B cell (primary cell): ENCODE results near the gene SIRPA. TPM values are rescaled to one million over a fixed set of nuclear protein-coding genes. Genes with fewer than 3 reads are reported as not detected.

Experiments
- ATAC-seq: fragments of 200-7000 bp; cut with Tn5 transposase; one replicate; pipeline ENCODE4 v1.10.0; 2021; ENCODE audit warnings: low read depth, mild to moderate bottlenecking, moderate number of reproducible peaks, moderate library complexity
- CTCF ChIA-PET: fragments of 350-600 bp; sonication (Branson Sonifier 250); formaldehyde crosslinking; loops from one replicate; lab custom pipeline; 2021; ENCODE audit warnings: antibody characterized with exemption, inconsistent platforms; lab: Charles Lee
- POLR2A ChIA-PET: fragments of 350-600 bp; sonication (Branson Sonifier 250); formaldehyde crosslinking; loops from one replicate; lab custom pipeline; 2021; ENCODE audit warnings: antibody characterized with exemption; lab: Charles Lee
- DNase-seq: peaks from one replicate; pipeline ENCODE4 v3.0.0; 2013
- H2AFZ ChIP-seq: 2 replicates; pipeline ENCODE4 v1.6.1; 2012; ENCODE audit warnings: mild to moderate bottlenecking, low read depth, low read length; ENCODE audit not compliant: insufficient read depth, poor library complexity, severe bottlenecking
- H3K27ac ChIP-seq, 2 donors: 1 replicate in 1 of 2; 2 replicates in 1 of 2; pipeline ENCODE4 v1.5.1; 2012 to 2013; ENCODE audit warnings: low read length in 2 of 2, mild to moderate bottlenecking in 2 of 2, moderate library complexity in 1 of 2
- H3K27me3 ChIP-seq, 4 experiments: fragments of 200-600 bp in 1 of 4; sonication (generic) in 1 of 4; replicated peaks in 1 of 4; 1 replicate in 2 of 4; 2 replicates in 2 of 4; pipeline versions ENCODE4 v1.6.1 to v1.7.0; 2013 to 2016; ENCODE audit warnings: low read length in 3 of 4, mild to moderate bottlenecking in 2 of 4, mixed read lengths in 1 of 4, moderate library complexity in 1 of 4; ENCODE audit not compliant: insufficient read depth in 4 of 4, control insufficient read depth in 3 of 4; ENCODE audit errors: control extremely low read depth in 1 of 4
- H3K36me3 ChIP-seq, 2 experiments: replicated peaks in 1 of 2; 1 replicate in 1 of 2; 2 replicates in 1 of 2; pipeline versions ENCODE4 v1.6.1 to v1.7.1; 2013; ENCODE audit warnings: low read length in 1 of 2; ENCODE audit not compliant: insufficient read depth in 2 of 2, control insufficient read depth in 1 of 2; ENCODE audit errors: control extremely low read depth in 1 of 2, extremely low read depth in 1 of 2
- H3K4me1 ChIP-seq, 2 donors: fragments of 200-600 bp in 1 of 2; sonication (generic) in 1 of 2; 1 replicate in 1 of 2; 2 replicates in 1 of 2; pipeline versions ENCODE4 v1.5.1 to v1.6.1; 2013 to 2017; ENCODE audit warnings: low read length in 2 of 2; ENCODE audit not compliant: control insufficient read depth in 2 of 2, insufficient read depth in 2 of 2
- H3K4me2 ChIP-seq: replicated peaks from 2 replicates; pipeline ENCODE3; 2012; ENCODE audit warnings: mild to moderate bottlenecking, low read depth, low read length; ENCODE audit not compliant: poor library complexity, severe bottlenecking
- H3K4me3 ChIP-seq, 5 experiments: fragments of 200-600 bp in 1 of 5; sonication (generic) in 1 of 5; 1 replicate in 3 of 5; 2 replicates in 2 of 5; pipeline versions ENCODE4 v1.5.1 to v1.7.0; 2011 to 2016; ENCODE audit warnings: low read length in 4 of 5, mild to moderate bottlenecking in 4 of 5, low read depth in 2 of 5, control low read depth in 1 of 5, moderate library complexity in 1 of 5; ENCODE audit not compliant: insufficient read depth in 1 of 5; ENCODE audit errors: control extremely low read depth in 1 of 5, extremely low read depth in 1 of 5
- H3K79me2 ChIP-seq: fragments of 200-600 bp; sonication (generic); one replicate; pipeline ENCODE4 v1.6.0; 2016; ENCODE audit warnings: low read length; ENCODE audit not compliant: control insufficient read depth, insufficient read depth
- H3K9ac ChIP-seq: fragments of 200-600 bp; sonication (generic); 2 replicates; pipeline ENCODE4 v1.6.1; 2017; ENCODE audit warnings: mild to moderate bottlenecking, low read length, moderate library complexity
- H3K9me3 ChIP-seq, 3 donors: one replicate each; pipeline versions ENCODE4 v1.6.1 to v1.7.1; 2013; ENCODE audit warnings: low read length in 2 of 3; ENCODE audit not compliant: control insufficient read depth in 2 of 3, insufficient read depth in 1 of 3; ENCODE audit errors: control extremely low read depth in 1 of 3
- H4K20me1 ChIP-seq: 2 replicates; pipeline ENCODE4 v1.6.0; 2012; ENCODE audit warnings: mild to moderate bottlenecking, low read length; ENCODE audit not compliant: insufficient read depth, control insufficient read depth, poor library complexity, severe bottlenecking
- H3K27ac Mint-ChIP-seq: one replicate; pipeline ENCODE4 v1.8.0; 2021; ENCODE audit warnings: mixed read lengths
- H3K27me3 Mint-ChIP-seq: one replicate; pipeline ENCODE4 v1.8.0; 2021; ENCODE audit warnings: mixed read lengths
- H3K4me1 Mint-ChIP-seq: one replicate; pipeline ENCODE4 v1.8.0; 2021; ENCODE audit warnings: mixed read lengths
- H3K4me3 Mint-ChIP-seq: one replicate; pipeline ENCODE4 v1.8.0; 2021; ENCODE audit warnings: mixed read lengths
- H3K9me3 Mint-ChIP-seq: one replicate; pipeline ENCODE4 v1.8.0; 2022; ENCODE audit warnings: mixed read lengths; ENCODE audit not compliant: insufficient read depth
- EZH2 ChIP-seq: IDR thresholded peaks from 2 replicates; pipeline ENCODE4 v1.6.1; 2012; ENCODE audit warnings: borderline replicate concordance, low read depth, mild to moderate bottlenecking, moderate library complexity, low read length; ENCODE audit not compliant: insufficient read depth, poor library complexity, severe bottlenecking
- WGBS: methylation state at CpG from one replicate; pipeline ENCODE4 v1.1.5; 2013; ENCODE audit warnings: missing lambda C conversion rate; ENCODE audit not compliant: insufficient coverage; 5-methylcytosine and 5-hydroxymethylcytosine counted together
- intact Hi-C: fragments of 100-400 bp; cut with micrococcal nuclease; formaldehyde crosslinking; loops from one replicate; pipeline ENCODE4 v1.10.0; 2022
- polyA plus RNA-seq: library from polyadenylated mRNA; depleted of rRNA; stranded (reverse); fragments of >200 nt; gene quantifications from 2 replicates; pipeline ENCODE4 v1.2.3, GENCODE V29; 2012
- total RNA-seq, 2 donors: library from RNA; stranded (reverse); fragments of 120-200 nt in 1 of 2; gene quantifications; 1 replicate in 1 of 2; 2 replicates in 1 of 2; pipeline versions ENCODE4 v1.2.3 to v1.2.4, GENCODE V29; 2013 to 2022
- TF ChIP-seq, protein P1 (sequence below): fragments of 200-600 bp; IDR thresholded peaks from one replicate; pipeline ENCODE4 v1.8.0; 2022; ENCODE audit warnings: antibody characterized with exemption, mild to moderate bottlenecking

Gene SIRPA
- total and polyA plus RNA-seq, 2 donors (not counting 1 experiment from before 2014, with no cell fraction given): 0.94 to 10.2 TPM

DNA sequence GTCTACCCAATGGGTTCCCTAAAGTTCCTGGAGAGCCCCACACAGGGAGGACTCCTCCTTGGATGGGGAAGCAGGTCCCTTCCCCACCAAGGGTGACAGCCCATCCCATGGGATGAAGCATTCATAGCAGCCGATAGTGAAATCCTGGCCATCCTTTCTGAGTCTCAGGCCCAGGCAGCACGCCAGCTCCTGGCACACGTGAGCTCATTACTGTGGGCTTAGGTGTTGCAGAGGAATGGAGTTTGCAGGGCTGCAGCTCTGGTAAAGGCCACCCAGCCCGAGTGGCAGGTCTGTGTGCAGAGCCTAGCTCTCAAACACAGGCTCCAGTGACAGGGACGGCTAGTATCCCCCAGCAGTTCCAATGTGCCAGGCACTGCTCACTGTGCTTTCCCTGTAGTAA is 31.0 kb downstream of the SIRPA start:
- CTCF ChIA-PET: interaction anchor here (1.1 kb wide), 1 partner anchor 33 kb away, joined by 3 read pairs; no protein-coding TSS in a partner anchor
- peaks cover 10 to 15% of the 10 kb centered on the region in 2 donors for H3K4me1 ChIP-seq
- intact Hi-C loops: no loop called here

DNA sequence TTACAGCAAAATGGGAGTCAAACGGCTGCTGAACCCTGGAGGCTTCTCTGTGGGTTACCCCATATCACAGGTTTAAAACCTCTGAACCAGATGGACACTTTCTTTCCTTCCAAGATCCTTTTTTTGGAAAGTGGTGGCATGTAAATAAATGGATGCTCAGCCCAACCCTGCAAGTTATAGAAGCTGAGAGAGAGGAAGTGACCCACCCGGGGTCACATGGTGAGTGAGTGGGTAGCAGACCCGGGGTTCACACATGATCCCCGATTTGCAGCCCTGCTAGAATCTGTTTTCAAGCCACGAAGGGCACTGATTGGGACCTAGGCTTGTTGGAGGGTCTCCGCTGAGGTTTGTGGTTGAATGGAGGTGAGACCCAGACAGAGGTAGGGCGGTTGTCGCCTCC is 32.0 kb downstream of the SIRPA start:
- Histone ChIP-seq H3K36me3 (no peaks in the 10 kb centered on the region), H3K27ac (no peak overlapping the region), H3K9me3 (no peaks in the 10 kb centered on the region), H3K27me3 (no peaks in the 10 kb centered on the region), H4K20me1 (no peaks in the 10 kb centered on the region), H3K4me1 (peaks cover 10 to 15% of the 10 kb centered on the region in 2 donors), H2AFZ (no peak overlapping the region), H3K9ac (no peak overlapping the region), H3K4me3 (no peak overlapping the region), H3K4me2 (peak overlapping the region; percentile 25), H3K79me2 (no peaks in the 10 kb centered on the region)
- ChIA-PET CTCF (no interaction called here), POLR2A (no interaction called here)
- DNase-seq (peak; percentile 30), ATAC-seq (no peak)
- Mint-ChIP-seq H3K4me1 (peaks cover 21% of the 10 kb centered on the region), H3K4me3 (no peak overlapping the region), H3K27me3 (no peaks in the 10 kb centered on the region), H3K9me3 (no peaks in the 10 kb centered on the region), H3K27ac (no peak overlapping the region)
- TF ChIP-seq, protein P1, sequence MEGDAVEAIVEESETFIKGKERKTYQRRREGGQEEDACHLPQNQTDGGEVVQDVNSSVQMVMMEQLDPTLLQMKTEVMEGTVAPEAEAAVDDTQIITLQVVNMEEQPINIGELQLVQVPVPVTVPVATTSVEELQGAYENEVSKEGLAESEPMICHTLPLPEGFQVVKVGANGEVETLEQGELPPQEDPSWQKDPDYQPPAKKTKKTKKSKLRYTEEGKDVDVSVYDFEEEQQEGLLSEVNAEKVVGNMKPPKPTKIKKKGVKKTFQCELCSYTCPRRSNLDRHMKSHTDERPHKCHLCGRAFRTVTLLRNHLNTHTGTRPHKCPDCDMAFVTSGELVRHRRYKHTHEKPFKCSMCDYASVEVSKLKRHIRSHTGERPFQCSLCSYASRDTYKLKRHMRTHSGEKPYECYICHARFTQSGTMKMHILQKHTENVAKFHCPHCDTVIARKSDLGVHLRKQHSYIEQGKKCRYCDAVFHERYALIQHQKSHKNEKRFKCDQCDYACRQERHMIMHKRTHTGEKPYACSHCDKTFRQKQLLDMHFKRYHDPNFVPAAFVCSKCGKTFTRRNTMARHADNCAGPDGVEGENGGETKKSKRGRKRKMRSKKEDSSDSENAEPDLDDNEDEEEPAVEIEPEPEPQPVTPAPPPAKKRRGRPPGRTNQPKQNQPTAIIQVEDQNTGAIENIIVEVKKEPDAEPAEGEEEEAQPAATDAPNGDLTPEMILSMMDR: no peak
- no peak for TF ChIP-seq EZH2
- intact Hi-C loops: no loop called here
- WGBS: 51% methylated on average over 7 of the region's 8 CpGs

More for the DNA sequence above, 31.0 kb downstream of the SIRPA start:
- DNase-seq (no peak), ATAC-seq (no peak)
- Histone ChIP-seq H3K9ac (no peak overlapping the region), H2AFZ (no peak overlapping the region), H3K9me3 (no peaks in the 10 kb centered on the region), H3K27me3 (no peaks in the 10 kb centered on the region), H3K4me3 (no peak overlapping the region), H3K27ac (no peak overlapping the region), H4K20me1 (no peaks in the 10 kb centered on the region), H3K4me2 (no peak overlapping the region), H3K36me3 (no peaks in the 10 kb centered on the region), H3K79me2 (no peaks in the 10 kb centered on the region)
- H3K9me3 Mint-ChIP-seq: no peaks in the 10 kb centered on the region
- no peak for TF ChIP-seq EZH2
- TF ChIP-seq, protein P1: no peak
- no peak overlapping the region for H3K27ac Mint-ChIP-seq
- H3K27me3 Mint-ChIP-seq: no peaks in the 10 kb centered on the region
- 96% methylated on average over 5 of the region's 5 CpGs for WGBS
- POLR2A ChIA-PET: no interaction called here
- H3K4me1 Mint-ChIP-seq: peaks cover 21% of the 10 kb centered on the region
- no peak overlapping the region for H3K4me3 Mint-ChIP-seq
